Naive B cell (primary cell): ENCODE results near the gene SYTL2. TPM values are rescaled to one million over a fixed set of nuclear protein-coding genes. Genes with fewer than 3 reads are reported as not detected.

Experiments used
- ATAC-seq, 2 donors: fragments of 150-1000 bp; cut with Tn5 transposase; 2 replicates each; pipeline ENCODE4 v1.10.0; 2021; ENCODE audit warnings: low read depth in 2 of 2, mild to moderate bottlenecking in 2 of 2, moderate library complexity in 2 of 2
- DNase-seq: peaks from one replicate; pipeline ENCODE4 v3.0.0; 2022
- H3K27ac Mint-ChIP-seq, 6 donors: one replicate each; pipeline ENCODE4 v1.8.0; 2020 to 2022; ENCODE audit warnings: mild to moderate bottlenecking in 6 of 6, mixed read lengths in 6 of 6, moderate library complexity in 5 of 6, inconsistent platforms in 2 of 6
- H3K27me3 Mint-ChIP-seq, 3 donors: one replicate each; pipeline ENCODE4 v1.8.0; 2021 to 2022; ENCODE audit warnings: mixed read lengths in 3 of 3, mild to moderate bottlenecking in 1 of 3
- H3K36me3 Mint-ChIP-seq, 2 donors: one replicate each; pipeline ENCODE4 v1.8.0; 2020 to 2022; ENCODE audit warnings: mixed read lengths in 2 of 2, inconsistent platforms in 1 of 2, mild to moderate bottlenecking in 1 of 2
- H3K4me1 Mint-ChIP-seq, 3 donors: one replicate each; pipeline ENCODE4 v1.8.0; 2020 to 2022; ENCODE audit warnings: mixed read lengths in 3 of 3, inconsistent platforms in 1 of 3, mild to moderate bottlenecking in 1 of 3, moderate library complexity in 1 of 3
- H3K4me3 Mint-ChIP-seq, 8 donors: one replicate each; pipeline ENCODE4 v1.8.0; 2020 to 2022; ENCODE audit warnings: mild to moderate bottlenecking in 8 of 8, mixed read lengths in 8 of 8, moderate library complexity in 8 of 8, inconsistent platforms in 2 of 8
- H3K9me3 Mint-ChIP-seq, 7 donors: one replicate each; pipeline ENCODE4 v1.8.0; 2020 to 2022; ENCODE audit warnings: mixed read lengths in 7 of 7, mild to moderate bottlenecking in 5 of 7, inconsistent platforms in 2 of 7, moderate library complexity in 1 of 7
- polyA plus RNA-seq, 6 donors: library from polyadenylated mRNA; unstranded; fragments of 300-500 nt; fragmentation: Illumina TruSeq; gene quantifications; one replicate each; pipeline ENCODE4 v1.2.3, GENCODE V29; 2021; ENCODE audit warnings: low read depth in 6 of 6

The SYTL2 gene
- polyA plus RNA-seq, 6 donors from 2014 or later: 0.32 to 1.00 (median 0.55) TPM; not detected in 2

GRCh38 chr11:85758026-85758425 lies 52.9 kb downstream of the SYTL2 start:
- DNase-seq: no peak
- no peaks in the 10 kb centered on the region for H3K9me3 Mint-ChIP-seq
- ATAC-seq: no peak
- H3K36me3 Mint-ChIP-seq: no peaks in the 10 kb centered on the region
- H3K27me3 Mint-ChIP-seq: no peaks in the 10 kb centered on the region
- H3K4me3 Mint-ChIP-seq: no peak overlapping the region
- no peak overlapping the region for H3K27ac Mint-ChIP-seq
- peaks cover 0 to 4% (median 2%) of the 10 kb centered on the region in 3 donors for H3K4me1 Mint-ChIP-seq

- peaks cover 0 to 7% (median 5%) of the 10 kb centered on the region in 3 donors for H3K4me1 Mint-ChIP-seq
- DNase-seq (no peak), ATAC-seq (no peak)
- H3K9me3 Mint-ChIP-seq: no peaks in the 10 kb centered on the region
- no peak overlapping the region for H3K4me3 Mint-ChIP-seq
- H3K36me3 Mint-ChIP-seq: no peaks in the 10 kb centered on the region
- H3K27me3 Mint-ChIP-seq: peaks cover 0 to 4% (median 0%) of the 10 kb centered on the region in 3 donors
- peak overlapping the region in 1 of 6 donors; percentile 27 for H3K27ac Mint-ChIP-seq
These were observed 54.3 kb downstream of the SYTL2 start for GRCh38 chr11:85756401-85757200.

GRCh38 chr11:85755701-85756100 lies 55.2 kb downstream of the SYTL2 start:
- Mint-ChIP-seq H3K27ac (peak overlapping the region in 1 of 6 donors; percentile 13), H3K27me3 (peaks cover 0 to 8% (median 0%) of the 10 kb centered on the region in 3 donors), H3K4me1 (peaks cover 0 to 7% (median 5%) of the 10 kb centered on the region in 3 donors), H3K9me3 (no peaks in the 10 kb centered on the region), H3K36me3 (no peaks in the 10 kb centered on the region), H3K4me3 (no peak overlapping the region)
- DNase-seq (no peak), ATAC-seq (no peak)

GRCh38 chr11:85755285-85755684 lies 55.7 kb downstream of the SYTL2 start:
- Mint-ChIP-seq H3K36me3 (no peaks in the 10 kb centered on the region), H3K27me3 (peaks cover 0 to 8% (median 0%) of the 10 kb centered on the region in 3 donors), H3K4me1 (peaks cover 0 to 7% (median 5%) of the 10 kb centered on the region in 3 donors), H3K27ac (no peak overlapping the region), H3K9me3 (no peaks in the 10 kb centered on the region), H3K4me3 (no peak overlapping the region)
- DNase-seq (no peak), ATAC-seq (no peak)

- peak overlapping the region in 3 of 8 donors; percentile 23 to 58 (median 49) for H3K4me3 Mint-ChIP-seq
- peaks cover 0 to 8% (median 0%) of the 10 kb centered on the region in 3 donors for H3K27me3 Mint-ChIP-seq
- peak overlapping the region in 2 of 6 donors; percentile 31 to 56 for H3K27ac Mint-ChIP-seq
- DNase-seq: peak; percentile 19
- H3K36me3 Mint-ChIP-seq: no peaks in the 10 kb centered on the region
- peak; percentile 70 to 75 for ATAC-seq
- H3K4me1 Mint-ChIP-seq: peaks cover 0 to 7% (median 5%) of the 10 kb centered on the region in 3 donors
- H3K9me3 Mint-ChIP-seq: no peaks in the 10 kb centered on the region
These were observed 57.9 kb downstream of the SYTL2 start for GRCh38 chr11:85752890-85753581.

GRCh38 chr11:85752201-85752889 lies 58.6 kb downstream of the SYTL2 start:
- H3K27ac Mint-ChIP-seq: no peak overlapping the region
- H3K36me3 Mint-ChIP-seq: no peaks in the 10 kb centered on the region
- no peak for ATAC-seq
- H3K4me1 Mint-ChIP-seq: peaks cover 0 to 7% (median 5%) of the 10 kb centered on the region in 3 donors
- peak overlapping the region in 1 of 8 donors; percentile 34 for H3K4me3 Mint-ChIP-seq
- no peaks in the 10 kb centered on the region for H3K9me3 Mint-ChIP-seq
- H3K27me3 Mint-ChIP-seq: peaks cover 0 to 8% (median 0%) of the 10 kb centered on the region in 3 donors
- no peak for DNase-seq

- Mint-ChIP-seq H3K27ac (no peak overlapping the region), H3K27me3 (peaks cover 0 to 8% (median 0%) of the 10 kb centered on the region in 3 donors), H3K9me3 (no peaks in the 10 kb centered on the region), H3K36me3 (no peaks in the 10 kb centered on the region), H3K4me3 (peak overlapping the region in 1 of 8 donors; percentile 6), H3K4me1 (peaks cover 0 to 7% (median 5%) of the 10 kb centered on the region in 3 donors)
- no peak for ATAC-seq
- no peak for DNase-seq
These were observed 59.2 kb downstream of the SYTL2 start for GRCh38 chr11:85751724-85752123.

- DNase-seq (no peak), ATAC-seq (no peak)
- H3K36me3 Mint-ChIP-seq: no peaks in the 10 kb centered on the region
- H3K4me3 Mint-ChIP-seq: no peak overlapping the region
- H3K27me3 Mint-ChIP-seq: peaks cover 0 to 8% (median 0%) of the 10 kb centered on the region in 3 donors
- no peak overlapping the region for H3K27ac Mint-ChIP-seq
- peaks cover 0 to 7% (median 5%) of the 10 kb centered on the region in 3 donors for H3K4me1 Mint-ChIP-seq
- no peaks in the 10 kb centered on the region for H3K9me3 Mint-ChIP-seq
These were observed 60.3 kb downstream of the SYTL2 start for GRCh38 chr11:85750646-85751045.

GRCh38 chr11:85749884-85750283 lies 61.1 kb downstream of the SYTL2 start:
- ATAC-seq (no peak), DNase-seq (no peak)
- Mint-ChIP-seq H3K27me3 (peaks cover 0 to 8% (median 0%) of the 10 kb centered on the region in 3 donors), H3K36me3 (no peaks in the 10 kb centered on the region), H3K4me3 (no peak overlapping the region), H3K27ac (no peak overlapping the region), H3K4me1 (peaks cover 0 to 7% (median 5%) of the 10 kb centered on the region in 3 donors), H3K9me3 (no peaks in the 10 kb centered on the region)

GRCh38 chr11:85749287-85749834 lies 61.6 kb downstream of the SYTL2 start:
- Mint-ChIP-seq H3K9me3 (no peaks in the 10 kb centered on the region), H3K4me1 (peaks cover 0 to 7% (median 5%) of the 10 kb centered on the region in 3 donors), H3K36me3 (no peaks in the 10 kb centered on the region), H3K27ac (peak overlapping the region in 1 of 6 donors; percentile 38), H3K4me3 (no peak overlapping the region), H3K27me3 (peaks cover 0 to 8% (median 0%) of the 10 kb centered on the region in 3 donors)
- DNase-seq (no peak), ATAC-seq (no peak)

GRCh38 chr11:85748455-85748891 lies 62.5 kb downstream of the SYTL2 start:
- Mint-ChIP-seq H3K4me1 (peaks cover 0 to 7% (median 5%) of the 10 kb centered on the region in 3 donors), H3K4me3 (no peak overlapping the region), H3K36me3 (no peaks in the 10 kb centered on the region), H3K27ac (peak overlapping the region in 2 of 6 donors; percentile 8 to 16), H3K9me3 (no peaks in the 10 kb centered on the region), H3K27me3 (peaks cover 0 to 8% (median 0%) of the 10 kb centered on the region in 3 donors)
- no peak for ATAC-seq
- no peak for DNase-seq

GRCh38 chr11:85746670-85747069 lies 64.3 kb downstream of the SYTL2 start:
- no peak overlapping the region for H3K27ac Mint-ChIP-seq
- H3K4me1 Mint-ChIP-seq: no peaks in the 10 kb centered on the region
- no peaks in the 10 kb centered on the region for H3K9me3 Mint-ChIP-seq
- no peaks in the 10 kb centered on the region for H3K36me3 Mint-ChIP-seq
- DNase-seq (no peak), ATAC-seq (no peak)
- peaks cover 0 to 5% (median 0%) of the 10 kb centered on the region in 3 donors for H3K27me3 Mint-ChIP-seq
- no peak overlapping the region for H3K4me3 Mint-ChIP-seq

- H3K9me3 Mint-ChIP-seq: no peaks in the 10 kb centered on the region
- H3K36me3 Mint-ChIP-seq: no peaks in the 10 kb centered on the region
- no peak overlapping the region for H3K4me3 Mint-ChIP-seq
- H3K27ac Mint-ChIP-seq: no peak overlapping the region
- no peaks in the 10 kb centered on the region for H3K27me3 Mint-ChIP-seq
- DNase-seq (no peak), ATAC-seq (no peak)
- no peaks in the 10 kb centered on the region for H3K4me1 Mint-ChIP-seq
These were observed 65.3 kb downstream of the SYTL2 start for GRCh38 chr11:85745626-85746025.
